ENCODE data around the gene CFB. TPM values are rescaled to one million over a fixed set of nuclear protein-coding genes. Genes with fewer than 3 reads are reported as not detected.

Gene CFB
- total and polyA plus RNA-seq, 9 of the 15 experiments (the other 6 are each of a cell fraction or from before 2014, with no cell fraction given) = 0.08 to 0.91 (median 0.22) TPM; not detected in 4

- TF ChIP-seq ETV1 (tag; conservative IDR thresholded peaks at IDR 0.05; ENCODE audit: low read depth) (peak; percentile 98), ZBTB9 (CRISPR knock-in tag; IDR thresholded peaks at IDR 0.05) (peak; percentile 96), TCF7L2 (IDR thresholded peaks at IDR 0.05; ENCODE audit: low read depth, low read length) (no peak), BRF1 (IDR thresholded peaks at IDR 0.05; ENCODE audit: borderline replicate concordance, extremely low read depth, insufficient read length) (no peak), ZNF134 (CRISPR knock-in tag; conservative IDR thresholded peaks at IDR 0.05) (peak; percentile 69), ZNF436 (CRISPR knock-in tag; IDR thresholded peaks at IDR 0.05) (0 out of 2 replicates have a peak, but pooled peaks have one; percentile 46), CBFA2T3 (IDR thresholded peaks at IDR 0.05) (peak; percentile 46), MIER1 (IDR thresholded peaks at IDR 0.05; ENCODE audit: low read depth) (no peak), NFIX (CRISPR knock-in tag; IDR thresholded peaks at IDR 0.05; ENCODE audit: low read depth) (no peak), MYNN (IDR thresholded peaks at IDR 0.05) (no peak; the same call in 1 of the 2 replicates), MYNN (CRISPR knock-in tag; IDR thresholded peaks at IDR 0.05) (no peak), EHMT2 (IDR thresholded peaks at IDR 0.05) (no peak), ATF2 (CRISPR knock-in tag; IDR thresholded peaks at IDR 0.05) (no peak), HDAC2 (IDR thresholded peaks at IDR 0.05) (peak; percentile 71; the same call in 1 of the 2 replicates), SP1 (CRISPR knock-in tag; IDR thresholded peaks at IDR 0.05) (peak; percentile 100), DNMT1 (IDR thresholded peaks at IDR 0.05) (no peak), USF2 (CRISPR knock-in tag; IDR thresholded peaks at IDR 0.05) (no peak), ZNF644 (tag; IDR thresholded peaks at IDR 0.05; ENCODE audit: low read depth) (peak; percentile 22; the same call in 1 of the 2 replicates), E4F1 (CRISPR knock-in tag; IDR thresholded peaks at IDR 0.05; ENCODE audit: borderline replicate concordance) (peak; percentile 41; the same call in 1 of the 2 replicates), IRF2 (CRISPR knock-in tag; IDR thresholded peaks at IDR 0.05) (no peak), THRAP3 (IDR thresholded peaks at IDR 0.05; ENCODE audit: borderline replicate concordance) (no peak), TAF15 (IDR thresholded peaks at IDR 0.05; ENCODE audit: low read depth, low read length) (no peak), KLF16 (IDR thresholded peaks at IDR 0.05) (no peak), MEIS2 (IDR thresholded peaks at IDR 0.05; ENCODE audit: partially characterized antibody) (peak; percentile 58)
These were observed 13.1 kb downstream of the CFB start, which contains the start of the genes NELFE and SKIC2 (continued) for GRCh38 chr6:31958741-31959739.
